HG03439 (cell line): ENCODE data around the gene KRT23.

Source experiments
- ATAC-seq: cut with Tn5 transposase; IDR thresholded peaks from one replicate; pipeline ENCODE4 v1.9.1; 2021; ENCODE audit warnings: mild to moderate bottlenecking, moderate library complexity; ENCODE audit not compliant: unreplicated experiment

Gene KRT23

GRCh38 chr17:40873255-40873654, 64.2 kb downstream of the KRT23 start:
- no peak for ATAC-seq
